Neural progenitor cell (in vitro differentiated cells): ENCODE results near the gene MDN1.

ENCODE experiments used
- CTCF ChIP-seq: fragments of 200-600 bp; sonication (generic); IDR thresholded peaks from 2 replicates; pipeline ENCODE4 v1.5.1; 2017; ENCODE audit warnings: antibody characterized with exemption, mild to moderate bottlenecking
- EZH2 ChIP-seq: fragments of 200-600 bp; sonication (generic); IDR thresholded peaks from 2 replicates; pipeline ENCODE4 v1.6.1; 2017; ENCODE audit warnings: antibody characterized with exemption, mild to moderate bottlenecking, moderate library complexity

- TF ChIP-seq CTCF (no peak), EZH2 (no peak)
These were observed 103.1 kb downstream of the MDN1 start for GRCh38 chr6:89716532-89716931.
